Measurements from ENCODE around the gene MPST.

Gene MPST

DNA sequence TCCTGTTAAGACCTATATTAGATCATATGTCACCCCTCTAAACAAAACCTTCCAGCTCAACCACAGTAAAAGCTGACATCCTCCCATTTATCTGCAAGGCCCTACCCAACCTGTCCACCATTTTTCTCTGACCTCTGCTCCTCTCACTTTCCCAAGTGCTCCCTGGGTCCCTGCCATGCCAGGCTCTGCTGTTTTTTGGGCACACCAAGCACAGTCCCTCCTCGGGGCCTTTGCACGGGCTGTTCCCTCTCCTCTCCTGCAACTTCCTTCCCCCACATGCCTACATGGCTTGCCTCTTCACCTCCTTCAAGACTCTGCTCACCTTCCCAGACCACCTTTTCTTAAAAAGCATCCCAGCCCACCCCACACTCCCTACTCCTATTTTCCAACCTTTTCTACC lies 10.1 kb upstream of the MPST start:
- H3K23ac ChIP-seq (ENCODE audit: low read depth, low read length, poor library complexity): no peak overlapping the region
- H3K36me3 ChIP-seq (replicated peaks in 1 of 2; ENCODE audit: control insufficient read depth in 2 of 2, insufficient read depth in 2 of 2, low read length in 2 of 2): peaks cover 0 to 4% of the 10 kb centered on the region in 2 donors
- no peak overlapping the region for H4K8ac ChIP-seq (ENCODE audit: low read depth, low read length)
- H3K27me3 ChIP-seq (ENCODE audit: control insufficient read depth in 3 of 3, insufficient read depth in 3 of 3, low read depth in 1 of 3, low read length in 3 of 3): peaks cover 0 to 13% (median 0%) of the 10 kb centered on the region in 3 experiments
- no peak overlapping the region for H3K27ac ChIP-seq (replicated peaks; ENCODE audit: low read length)
- no CpG with 5 or more reads among the region's 2 CpGs for WGBS, 2 donors (ENCODE audit: extremely low coverage in 2 of 2, insufficient read length in 2 of 2, insufficient replicate concordance in 1 of 2)
- H2BK15ac ChIP-seq (ENCODE audit: low read length): no peak overlapping the region
- H3K18ac ChIP-seq (ENCODE audit: low read length): no peak overlapping the region
- no peaks in the 10 kb centered on the region for H3K79me1 ChIP-seq (ENCODE audit: low read depth, low read length)
- no peak overlapping the region for H2BK120ac ChIP-seq (ENCODE audit: low read depth, low read length)
- H3K14ac ChIP-seq (ENCODE audit: low read length): no peak overlapping the region
- H3K4me3 ChIP-seq (ENCODE audit: low read length in 2 of 2): no peak overlapping the region
- no peak overlapping the region for H2BK12ac ChIP-seq (ENCODE audit: low read length)
- H2AFZ ChIP-seq (ENCODE audit: low read length): no peak overlapping the region
- H3K4me1 ChIP-seq (ENCODE audit: control insufficient read depth in 2 of 2, insufficient read depth in 1 of 2, low read depth in 1 of 2, low read length in 2 of 2): peaks cover 8 to 10% of the 10 kb centered on the region in 2 donors
- H3K9ac ChIP-seq (ENCODE audit: low read depth, low read length, poor library complexity): no peak overlapping the region
- H3K9me3 ChIP-seq (replicated peaks in 1 of 2; ENCODE audit: control insufficient read depth in 2 of 2, insufficient read depth in 1 of 2, low read depth in 1 of 2, low read length in 2 of 2): peaks cover 2 to 3% of the 10 kb centered on the region in 2 donors
- H3K4me2 ChIP-seq (ENCODE audit: insufficient read depth, low read length, poor library complexity, severe bottlenecking): no peak overlapping the region
- no peak overlapping the region for H3K4ac ChIP-seq (ENCODE audit: low read length)
- H2AK5ac ChIP-seq (ENCODE audit: low read depth, low read length): no peak overlapping the region
- no peak overlapping the region for H4K91ac ChIP-seq (ENCODE audit: low read depth, low read length, poor library complexity)
- no peak for DNase-seq (ENCODE audit: low spot score)
- no peak overlapping the region for H2BK5ac ChIP-seq (ENCODE audit: low read length)

DNA sequence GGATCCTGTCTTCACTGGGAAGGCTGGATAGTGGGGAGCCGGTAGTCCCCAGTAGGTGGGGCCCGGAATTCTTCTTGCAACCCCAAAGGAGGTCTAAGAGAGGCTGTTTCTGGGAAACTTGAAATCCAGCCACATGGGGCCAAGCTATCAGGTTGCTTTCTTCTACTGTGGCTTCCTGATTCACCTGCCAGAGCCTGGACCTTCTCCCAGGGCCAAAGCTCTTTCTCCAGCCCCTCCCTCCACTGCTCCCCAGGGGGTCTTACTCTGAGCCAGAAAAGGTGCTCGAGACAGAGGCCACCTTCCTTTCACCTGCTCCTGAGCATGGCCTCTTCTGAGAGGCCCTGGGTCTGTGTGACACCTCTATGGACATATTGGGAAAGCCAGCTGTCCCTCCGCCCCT lies 9.4 kb upstream of the MPST start:
- H4K8ac ChIP-seq (ENCODE audit: low read depth, low read length): no peak overlapping the region
- H3K36me3 ChIP-seq (replicated peaks in 1 of 2; ENCODE audit: control insufficient read depth in 2 of 2, insufficient read depth in 2 of 2, low read length in 2 of 2): peaks cover 0 to 5% of the 10 kb centered on the region in 2 donors
- DNase-seq (ENCODE audit: low spot score): no peak
- H2AK5ac ChIP-seq (ENCODE audit: low read depth, low read length): no peak overlapping the region
- peaks cover 0 to 2% of the 10 kb centered on the region in 2 donors for H3K9me3 ChIP-seq (replicated peaks in 1 of 2; ENCODE audit: control insufficient read depth in 2 of 2, insufficient read depth in 1 of 2, low read depth in 1 of 2, low read length in 2 of 2)
- H2BK15ac ChIP-seq (ENCODE audit: low read length): no peak overlapping the region
- no peaks in the 10 kb centered on the region for H3K79me1 ChIP-seq (ENCODE audit: low read depth, low read length)
- peaks cover 0 to 9% (median 0%) of the 10 kb centered on the region in 3 experiments for H3K27me3 ChIP-seq (ENCODE audit: control insufficient read depth in 3 of 3, insufficient read depth in 3 of 3, low read depth in 1 of 3, low read length in 3 of 3)
- H3K4ac ChIP-seq (ENCODE audit: low read length): no peak overlapping the region
- H3K4me1 ChIP-seq (ENCODE audit: control insufficient read depth in 2 of 2, insufficient read depth in 1 of 2, low read depth in 1 of 2, low read length in 2 of 2): peaks cover 8 to 10% of the 10 kb centered on the region in 2 donors
- H3K4me2 ChIP-seq (ENCODE audit: insufficient read depth, low read length, poor library complexity, severe bottlenecking): no peak overlapping the region
- H3K27ac ChIP-seq (replicated peaks; ENCODE audit: low read length): no peak overlapping the region
- no peak overlapping the region for H3K18ac ChIP-seq (ENCODE audit: low read length)
- no peak overlapping the region for H2BK12ac ChIP-seq (ENCODE audit: low read length)
- WGBS, 2 donors (ENCODE audit: extremely low coverage in 2 of 2, insufficient read length in 2 of 2, insufficient replicate concordance in 1 of 2): no CpG with 5 or more reads among the region's 4 CpGs
- H3K9ac ChIP-seq (ENCODE audit: low read depth, low read length, poor library complexity): no peak overlapping the region
- H3K14ac ChIP-seq (ENCODE audit: low read length): no peak overlapping the region
- H2AFZ ChIP-seq (ENCODE audit: low read length): no peak overlapping the region
- no peak overlapping the region for H3K23ac ChIP-seq (ENCODE audit: low read depth, low read length, poor library complexity)
- no peak overlapping the region for H2BK120ac ChIP-seq (ENCODE audit: low read depth, low read length)
- no peak overlapping the region for H3K4me3 ChIP-seq (ENCODE audit: low read length in 2 of 2)
- H2BK5ac ChIP-seq (ENCODE audit: low read length): no peak overlapping the region
- no peak overlapping the region for H4K91ac ChIP-seq (ENCODE audit: low read depth, low read length, poor library complexity)

DNA sequence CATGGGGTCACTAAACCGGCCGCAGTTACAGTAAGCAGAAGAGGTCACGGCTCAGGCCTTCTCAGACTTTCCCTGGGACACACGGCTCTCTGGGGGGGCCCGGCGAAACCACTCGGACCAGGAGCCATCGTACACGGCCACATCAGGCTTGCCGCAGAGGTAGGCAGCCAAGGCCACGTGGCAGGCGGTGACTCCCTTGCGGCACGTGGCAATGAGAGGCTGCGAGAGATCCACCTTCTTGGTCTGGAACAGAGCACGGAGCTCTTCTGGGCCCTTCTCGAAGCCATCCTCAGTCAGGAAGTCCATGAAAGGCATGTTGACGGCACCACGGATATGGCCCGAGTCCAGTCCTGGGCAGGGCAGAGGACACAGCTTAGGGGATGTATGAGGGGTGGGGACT lies 8.6 kb upstream of the MPST start:
- H4K91ac ChIP-seq (ENCODE audit: low read depth, low read length, poor library complexity): no peak overlapping the region
- H2AK5ac ChIP-seq (ENCODE audit: low read depth, low read length): no peak overlapping the region
- no peak overlapping the region for H3K9ac ChIP-seq (ENCODE audit: low read depth, low read length, poor library complexity)
- H3K23ac ChIP-seq (ENCODE audit: low read depth, low read length, poor library complexity): no peak overlapping the region
- H2BK15ac ChIP-seq (ENCODE audit: low read length): no peak overlapping the region
- WGBS, 2 donors (ENCODE audit: extremely low coverage in 2 of 2, insufficient read length in 2 of 2, insufficient replicate concordance in 1 of 2): no CpG with 5 or more reads among the region's 20 CpGs
- no peak overlapping the region for H3K14ac ChIP-seq (ENCODE audit: low read length)
- no peak overlapping the region for H2BK5ac ChIP-seq (ENCODE audit: low read length)
- H3K4me1 ChIP-seq (ENCODE audit: control insufficient read depth in 2 of 2, insufficient read depth in 1 of 2, low read depth in 1 of 2, low read length in 2 of 2): peaks cover 8 to 10% of the 10 kb centered on the region in 2 donors
- H2AFZ ChIP-seq (ENCODE audit: low read length): no peak overlapping the region
- H3K36me3 ChIP-seq (replicated peaks in 1 of 2; ENCODE audit: control insufficient read depth in 2 of 2, insufficient read depth in 2 of 2, low read length in 2 of 2): peaks cover 1 to 5% of the 10 kb centered on the region in 2 donors
- H3K4ac ChIP-seq (ENCODE audit: low read length): no peak overlapping the region
- no peak for DNase-seq (ENCODE audit: low spot score)
- no peak overlapping the region for H2BK12ac ChIP-seq (ENCODE audit: low read length)
- peaks cover 0 to 2% of the 10 kb centered on the region in 2 donors for H3K9me3 ChIP-seq (replicated peaks in 1 of 2; ENCODE audit: control insufficient read depth in 2 of 2, insufficient read depth in 1 of 2, low read depth in 1 of 2, low read length in 2 of 2)
- H3K18ac ChIP-seq (ENCODE audit: low read length): no peak overlapping the region
- no peak overlapping the region for H3K27ac ChIP-seq (replicated peaks; ENCODE audit: low read length)
- H3K4me2 ChIP-seq (ENCODE audit: insufficient read depth, low read length, poor library complexity, severe bottlenecking): no peak overlapping the region
- peaks cover 0 to 2% (median 0%) of the 10 kb centered on the region in 3 experiments for H3K27me3 ChIP-seq (ENCODE audit: control insufficient read depth in 3 of 3, insufficient read depth in 3 of 3, low read depth in 1 of 3, low read length in 3 of 3)
- no peak overlapping the region for H2BK120ac ChIP-seq (ENCODE audit: low read depth, low read length)
- H3K4me3 ChIP-seq (ENCODE audit: low read length in 2 of 2): no peak overlapping the region
- no peak overlapping the region for H4K8ac ChIP-seq (ENCODE audit: low read depth, low read length)
- H3K79me1 ChIP-seq (ENCODE audit: low read depth, low read length): no peaks in the 10 kb centered on the region

- H3K4ac ChIP-seq (ENCODE audit: low read length): no peak overlapping the region
Observed at GRCh38 chr22:37011472-37011871, 8.1 kb upstream of the MPST start.

More at GRCh38 chr22:37011472-37011871, 8.1 kb upstream of the MPST start:
- Histone ChIP-seq H2BK5ac (ENCODE audit: low read length) (no peak overlapping the region), H3K18ac (ENCODE audit: low read length) (no peak overlapping the region), H3K9me3 (replicated peaks in 1 of 2; ENCODE audit: control insufficient read depth in 2 of 2, insufficient read depth in 1 of 2, low read depth in 1 of 2, low read length in 2 of 2) (peaks cover 0 to 2% of the 10 kb centered on the region in 2 donors), H3K27ac (replicated peaks; ENCODE audit: low read length) (no peak overlapping the region), H4K91ac (ENCODE audit: low read depth, low read length, poor library complexity) (no peak overlapping the region), H3K9ac (ENCODE audit: low read depth, low read length, poor library complexity) (no peak overlapping the region), H3K4me1 (ENCODE audit: control insufficient read depth in 2 of 2, insufficient read depth in 1 of 2, low read depth in 1 of 2, low read length in 2 of 2) (peaks cover 8 to 10% of the 10 kb centered on the region in 2 donors), H3K79me1 (ENCODE audit: low read depth, low read length) (peaks cover 2% of the 10 kb centered on the region), H4K8ac (ENCODE audit: low read depth, low read length) (no peak overlapping the region), H3K36me3 (replicated peaks in 1 of 2; ENCODE audit: control insufficient read depth in 2 of 2, insufficient read depth in 2 of 2, low read length in 2 of 2) (peaks cover 6 to 8% of the 10 kb centered on the region in 2 donors), H3K4me2 (ENCODE audit: insufficient read depth, low read length, poor library complexity, severe bottlenecking) (no peak overlapping the region), H3K14ac (ENCODE audit: low read length) (no peak overlapping the region), H2BK15ac (ENCODE audit: low read length) (no peak overlapping the region), H2AFZ (ENCODE audit: low read length) (no peak overlapping the region), H2AK5ac (ENCODE audit: low read depth, low read length) (no peak overlapping the region), H3K27me3 (ENCODE audit: control insufficient read depth in 3 of 3, insufficient read depth in 3 of 3, low read depth in 1 of 3, low read length in 3 of 3) (no peaks in the 10 kb centered on the region), H2BK120ac (ENCODE audit: low read depth, low read length) (no peak overlapping the region), H2BK12ac (ENCODE audit: low read length) (no peak overlapping the region), H3K23ac (ENCODE audit: low read depth, low read length, poor library complexity) (no peak overlapping the region), H3K4me3 (ENCODE audit: low read length in 2 of 2) (no peak overlapping the region)
- no CpG with 5 or more reads among the region's 3 CpGs for WGBS, 2 donors (ENCODE audit: extremely low coverage in 2 of 2, insufficient read length in 2 of 2, insufficient replicate concordance in 1 of 2)
- DNase-seq (ENCODE audit: low spot score): no peak
